WTC11 (cell line): ENCODE data around the gene ALDH8A1. TPM values are rescaled to one million over a fixed set of nuclear protein-coding genes. Genes with fewer than 3 reads are reported as not detected.

Experiments
- ATAC-seq: fragments of 200-7000 bp; cut with Tn5 transposase; 2 replicates; pipeline ENCODE4 v1.10.0; 2021; ENCODE audit warnings: mild to moderate bottlenecking, moderate library complexity
- CTCF ChIA-PET: fragments of 300-600 bp; sonication (Branson Sonifier 250); formaldehyde crosslinking; loops from one replicate; lab custom pipeline; 2021; ENCODE audit warnings: antibody characterized with exemption; lab: Charles Lee
- POLR2A ChIA-PET: fragments of 350-600 bp; sonication (Branson Sonifier 250); formaldehyde crosslinking; loops from one replicate; lab custom pipeline; 2021; ENCODE audit warnings: antibody characterized with exemption; lab: Charles Lee
- DNase-seq: peaks from one replicate; pipeline ENCODE4 v3.0.0; 2021; ENCODE audit warnings: low spot score
- H3K27ac Mint-ChIP-seq: 2 replicates; pipeline ENCODE4 v1.8.0; 2021; ENCODE audit warnings: mixed read lengths
- H3K27me3 Mint-ChIP-seq: 2 replicates; pipeline ENCODE4 v1.8.0; 2021; ENCODE audit warnings: low read depth, mild to moderate bottlenecking, moderate library complexity, mixed read lengths
- H3K36me3 Mint-ChIP-seq: 2 replicates; pipeline ENCODE4 v1.8.0; 2021; ENCODE audit warnings: mixed read lengths
- H3K4me1 Mint-ChIP-seq: 2 replicates; pipeline ENCODE4 v1.8.0; 2022; ENCODE audit warnings: mixed read lengths
- H3K4me3 Mint-ChIP-seq: 2 replicates; pipeline ENCODE4 v1.8.0; 2021; ENCODE audit warnings: mild to moderate bottlenecking, moderate library complexity, mixed read lengths
- H3K9me3 Mint-ChIP-seq: 2 replicates; pipeline ENCODE4 v1.8.0; 2021; ENCODE audit warnings: mixed read lengths
- ATF1 ChIP-seq: sonication (generic); formaldehyde crosslinking; IDR thresholded peaks from 2 replicates; pipeline ENCODE4 v1.8.1; 2023; ENCODE audit warnings: mild to moderate bottlenecking, moderate library complexity, missing genetic modification reagents
- CREB1 ChIP-seq: sonication (generic); formaldehyde crosslinking; IDR thresholded peaks from 2 replicates; pipeline ENCODE4 v1.8.0; 2023; ENCODE audit warnings: mild to moderate bottlenecking, missing genetic modification reagents
- CREM ChIP-seq: sonication (generic); formaldehyde crosslinking; IDR thresholded peaks from 2 replicates; pipeline ENCODE4 v1.8.1; 2022; ENCODE audit warnings: mild to moderate bottlenecking, missing genetic modification reagents, moderate library complexity
- ERG ChIP-seq: fragments of 250-450 bp; sonication (Bioruptor Pico); IDR thresholded peaks from 2 replicates; pipeline ENCODE4 v1.8.0; 2021; ENCODE audit warnings: mild to moderate bottlenecking
- FOXP1 ChIP-seq: sonication (generic); formaldehyde crosslinking; IDR thresholded peaks from 2 replicates; pipeline ENCODE4 v1.8.0; 2022; ENCODE audit warnings: missing genetic modification reagents, mild to moderate bottlenecking, moderate library complexity, borderline replicate concordance
- GTF2I ChIP-seq: fragments of 250-450 bp; sonication (Bioruptor Pico); conservative IDR thresholded peaks from 2 replicates; pipeline ENCODE4 v1.4.0; 2021; ENCODE audit warnings: mild to moderate bottlenecking
- HMGXB4 ChIP-seq: sonication (generic); formaldehyde crosslinking; IDR thresholded peaks from 2 replicates; pipeline ENCODE4 v1.8.1; 2023; ENCODE audit warnings: mild to moderate bottlenecking, moderate library complexity, missing genetic modification reagents
- NR2C2 ChIP-seq: sonication (generic); formaldehyde crosslinking; IDR thresholded peaks from 2 replicates; pipeline ENCODE4 v1.8.0; 2022; ENCODE audit warnings: mild to moderate bottlenecking, missing genetic modification reagents
- NR3C1 ChIP-seq: sonication (generic); formaldehyde crosslinking; conservative IDR thresholded peaks from 2 replicates; pipeline ENCODE4 v1.8.1; 2023; ENCODE audit warnings: low read depth, mild to moderate bottlenecking, missing genetic modification reagents
- RORB ChIP-seq: fragments of 250-450 bp; sonication (Bioruptor Pico); IDR thresholded peaks from 2 replicates; pipeline ENCODE4 v1.9.0; 2021; ENCODE audit warnings: mild to moderate bottlenecking
- SOX15 ChIP-seq: fragments of 250-450 bp; sonication (Bioruptor Pico); IDR thresholded peaks from 2 replicates; pipeline ENCODE4 v1.9.0; 2021; ENCODE audit warnings: mild to moderate bottlenecking
- TCF7 ChIP-seq: sonication (generic); formaldehyde crosslinking; IDR thresholded peaks from 2 replicates; pipeline ENCODE4 v1.8.0; 2022; ENCODE audit warnings: mild to moderate bottlenecking, low read depth, missing genetic modification reagents, moderate library complexity
- ZBTB21 ChIP-seq: sonication (generic); formaldehyde crosslinking; IDR thresholded peaks from 2 replicates; pipeline ENCODE4 v1.8.1; 2023; ENCODE audit warnings: mild to moderate bottlenecking, missing genetic modification reagents, borderline replicate concordance
- ZNF317 ChIP-seq: sonication (generic); formaldehyde crosslinking; IDR thresholded peaks from 2 replicates; pipeline ENCODE4 v1.8.1; 2023; ENCODE audit warnings: low read depth, mild to moderate bottlenecking, moderate library complexity, missing genetic modification reagents, borderline replicate concordance
- ZNF396 ChIP-seq: fragments of 250-450 bp; sonication (Bioruptor Pico); IDR thresholded peaks from 2 replicates; pipeline ENCODE4 v1.8.0; 2021; ENCODE audit warnings: mild to moderate bottlenecking, moderate library complexity, borderline replicate concordance
- total RNA-seq: library from RNA; stranded (reverse); gene quantifications from 3 replicates; pipeline ENCODE4 v1.2.3, GENCODE V29; 2021
- TF ChIP-seq, protein P1 (sequence below): sonication (generic); formaldehyde crosslinking; IDR thresholded peaks from 2 replicates; pipeline ENCODE4 v1.8.1; 2023; ENCODE audit warnings: mild to moderate bottlenecking, missing genetic modification reagents
- TF ChIP-seq, protein P2 (sequence below): fragments of 250-450 bp; sonication (Bioruptor Pico); IDR thresholded peaks from 2 replicates; pipeline ENCODE4 v1.9.0; 2021; ENCODE audit warnings: mild to moderate bottlenecking, borderline replicate concordance
- TF ChIP-seq, protein P3 (sequence below): sonication (generic); formaldehyde crosslinking; IDR thresholded peaks from 2 replicates; pipeline ENCODE4 v1.8.0; 2023; ENCODE audit warnings: missing genetic modification reagents, mild to moderate bottlenecking, borderline replicate concordance

The ALDH8A1 gene
- total RNA-seq, 1 experiment from 2014 or later: 0.17 TPM

- Mint-ChIP-seq H3K9me3 (peaks cover 4% of the 10 kb centered on the region), H3K36me3 (peaks cover 25% of the 10 kb centered on the region), H3K4me3 (no peak overlapping the region), H3K27ac (0 out of 2 replicates have a peak overlapping the region, but pooled peaks have one; percentile 6), H3K4me1 (no peaks in the 10 kb centered on the region)
- CTCF ChIA-PET: no interaction called here
- no peak for ATAC-seq
- TF ChIP-seq ZNF317 (no peak), NR2C2 (CRISPR knock-in tag) (no peak), RORB (CRISPR knock-in tag) (no peak), CREM (CRISPR knock-in tag) (no peak), ZNF396 (CRISPR knock-in tag) (no peak), GTF2I (CRISPR knock-in tag) (no peak), HMGXB4 (CRISPR knock-in tag) (no peak), ERG (no peak), SOX15 (no peak)
- TF ChIP-seq, protein P1, sequence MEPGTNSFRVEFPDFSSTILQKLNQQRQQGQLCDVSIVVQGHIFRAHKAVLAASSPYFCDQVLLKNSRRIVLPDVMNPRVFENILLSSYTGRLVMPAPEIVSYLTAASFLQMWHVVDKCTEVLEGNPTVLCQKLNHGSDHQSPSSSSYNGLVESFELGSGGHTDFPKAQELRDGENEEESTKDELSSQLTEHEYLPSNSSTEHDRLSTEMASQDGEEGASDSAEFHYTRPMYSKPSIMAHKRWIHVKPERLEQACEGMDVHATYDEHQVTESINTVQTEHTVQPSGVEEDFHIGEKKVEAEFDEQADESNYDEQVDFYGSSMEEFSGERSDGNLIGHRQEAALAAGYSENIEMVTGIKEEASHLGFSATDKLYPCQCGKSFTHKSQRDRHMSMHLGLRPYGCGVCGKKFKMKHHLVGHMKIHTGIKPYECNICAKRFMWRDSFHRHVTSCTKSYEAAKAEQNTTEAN (CRISPR knock-in tag): no peak
- TF ChIP-seq, protein P2, sequence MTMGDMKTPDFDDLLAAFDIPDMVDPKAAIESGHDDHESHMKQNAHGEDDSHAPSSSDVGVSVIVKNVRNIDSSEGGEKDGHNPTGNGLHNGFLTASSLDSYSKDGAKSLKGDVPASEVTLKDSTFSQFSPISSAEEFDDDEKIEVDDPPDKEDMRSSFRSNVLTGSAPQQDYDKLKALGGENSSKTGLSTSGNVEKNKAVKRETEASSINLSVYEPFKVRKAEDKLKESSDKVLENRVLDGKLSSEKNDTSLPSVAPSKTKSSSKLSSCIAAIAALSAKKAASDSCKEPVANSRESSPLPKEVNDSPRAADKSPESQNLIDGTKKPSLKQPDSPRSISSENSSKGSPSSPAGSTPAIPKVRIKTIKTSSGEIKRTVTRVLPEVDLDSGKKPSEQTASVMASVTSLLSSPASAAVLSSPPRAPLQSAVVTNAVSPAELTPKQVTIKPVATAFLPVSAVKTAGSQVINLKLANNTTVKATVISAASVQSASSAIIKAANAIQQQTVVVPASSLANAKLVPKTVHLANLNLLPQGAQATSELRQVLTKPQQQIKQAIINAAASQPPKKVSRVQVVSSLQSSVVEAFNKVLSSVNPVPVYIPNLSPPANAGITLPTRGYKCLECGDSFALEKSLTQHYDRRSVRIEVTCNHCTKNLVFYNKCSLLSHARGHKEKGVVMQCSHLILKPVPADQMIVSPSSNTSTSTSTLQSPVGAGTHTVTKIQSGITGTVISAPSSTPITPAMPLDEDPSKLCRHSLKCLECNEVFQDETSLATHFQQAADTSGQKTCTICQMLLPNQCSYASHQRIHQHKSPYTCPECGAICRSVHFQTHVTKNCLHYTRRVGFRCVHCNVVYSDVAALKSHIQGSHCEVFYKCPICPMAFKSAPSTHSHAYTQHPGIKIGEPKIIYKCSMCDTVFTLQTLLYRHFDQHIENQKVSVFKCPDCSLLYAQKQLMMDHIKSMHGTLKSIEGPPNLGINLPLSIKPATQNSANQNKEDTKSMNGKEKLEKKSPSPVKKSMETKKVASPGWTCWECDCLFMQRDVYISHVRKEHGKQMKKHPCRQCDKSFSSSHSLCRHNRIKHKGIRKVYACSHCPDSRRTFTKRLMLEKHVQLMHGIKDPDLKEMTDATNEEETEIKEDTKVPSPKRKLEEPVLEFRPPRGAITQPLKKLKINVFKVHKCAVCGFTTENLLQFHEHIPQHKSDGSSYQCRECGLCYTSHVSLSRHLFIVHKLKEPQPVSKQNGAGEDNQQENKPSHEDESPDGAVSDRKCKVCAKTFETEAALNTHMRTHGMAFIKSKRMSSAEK (CRISPR knock-in tag): no peak
- TF ChIP-seq, protein P3, sequence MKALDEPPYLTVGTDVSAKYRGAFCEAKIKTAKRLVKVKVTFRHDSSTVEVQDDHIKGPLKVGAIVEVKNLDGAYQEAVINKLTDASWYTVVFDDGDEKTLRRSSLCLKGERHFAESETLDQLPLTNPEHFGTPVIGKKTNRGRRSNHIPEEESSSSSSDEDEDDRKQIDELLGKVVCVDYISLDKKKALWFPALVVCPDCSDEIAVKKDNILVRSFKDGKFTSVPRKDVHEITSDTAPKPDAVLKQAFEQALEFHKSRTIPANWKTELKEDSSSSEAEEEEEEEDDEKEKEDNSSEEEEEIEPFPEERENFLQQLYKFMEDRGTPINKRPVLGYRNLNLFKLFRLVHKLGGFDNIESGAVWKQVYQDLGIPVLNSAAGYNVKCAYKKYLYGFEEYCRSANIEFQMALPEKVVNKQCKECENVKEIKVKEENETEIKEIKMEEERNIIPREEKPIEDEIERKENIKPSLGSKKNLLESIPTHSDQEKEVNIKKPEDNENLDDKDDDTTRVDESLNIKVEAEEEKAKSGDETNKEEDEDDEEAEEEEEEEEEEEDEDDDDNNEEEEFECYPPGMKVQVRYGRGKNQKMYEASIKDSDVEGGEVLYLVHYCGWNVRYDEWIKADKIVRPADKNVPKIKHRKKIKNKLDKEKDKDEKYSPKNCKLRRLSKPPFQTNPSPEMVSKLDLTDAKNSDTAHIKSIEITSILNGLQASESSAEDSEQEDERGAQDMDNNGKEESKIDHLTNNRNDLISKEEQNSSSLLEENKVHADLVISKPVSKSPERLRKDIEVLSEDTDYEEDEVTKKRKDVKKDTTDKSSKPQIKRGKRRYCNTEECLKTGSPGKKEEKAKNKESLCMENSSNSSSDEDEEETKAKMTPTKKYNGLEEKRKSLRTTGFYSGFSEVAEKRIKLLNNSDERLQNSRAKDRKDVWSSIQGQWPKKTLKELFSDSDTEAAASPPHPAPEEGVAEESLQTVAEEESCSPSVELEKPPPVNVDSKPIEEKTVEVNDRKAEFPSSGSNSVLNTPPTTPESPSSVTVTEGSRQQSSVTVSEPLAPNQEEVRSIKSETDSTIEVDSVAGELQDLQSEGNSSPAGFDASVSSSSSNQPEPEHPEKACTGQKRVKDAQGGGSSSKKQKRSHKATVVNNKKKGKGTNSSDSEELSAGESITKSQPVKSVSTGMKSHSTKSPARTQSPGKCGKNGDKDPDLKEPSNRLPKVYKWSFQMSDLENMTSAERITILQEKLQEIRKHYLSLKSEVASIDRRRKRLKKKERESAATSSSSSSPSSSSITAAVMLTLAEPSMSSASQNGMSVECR (CRISPR knock-in tag): no peak
- TF ChIP-seq, all 79 proteins: peak for 0
- POLR2A ChIA-PET: no interaction called here
- no peak for DNase-seq
- H3K27me3 Mint-ChIP-seq: no peaks in the 10 kb centered on the region
Observed at GRCh38 chr6:134962421-134962820, 12.5 kb upstream of the ALDH8A1 start.

DNA sequence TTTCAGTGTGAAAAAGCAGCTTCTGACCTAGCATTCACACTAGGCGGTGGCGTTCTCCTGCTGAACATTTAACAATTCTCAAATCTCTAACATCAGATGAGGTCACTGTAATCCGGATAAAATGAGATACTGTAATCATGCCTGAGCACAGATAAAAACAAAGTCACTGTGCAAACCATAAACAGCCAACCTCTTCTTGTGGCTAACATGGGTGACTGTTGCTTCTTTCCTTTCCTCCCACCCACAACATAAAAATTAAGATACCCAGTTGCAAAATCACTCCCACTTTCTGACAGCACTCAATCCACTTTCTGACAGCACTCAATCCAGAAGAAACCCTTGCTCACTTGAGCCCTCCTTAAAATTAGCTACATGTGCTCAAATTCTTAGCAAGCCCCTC lies 11.5 kb upstream of the ALDH8A1 start:
- ATAC-seq (no peak), DNase-seq (no peak)
- ChIA-PET CTCF (no interaction called here), POLR2A (no interaction called here)
- H3K27ac Mint-ChIP-seq: no peak overlapping the region
- no peaks in the 10 kb centered on the region for H3K4me1 Mint-ChIP-seq
- H3K4me3 Mint-ChIP-seq: no peak overlapping the region
- peaks cover 25% of the 10 kb centered on the region for H3K36me3 Mint-ChIP-seq
- peaks cover 4% of the 10 kb centered on the region for H3K9me3 Mint-ChIP-seq
- no peaks in the 10 kb centered on the region for H3K27me3 Mint-ChIP-seq
- no peak for TF ChIP-seq ATF1 (CRISPR knock-in tag)
- TF ChIP-seq TCF7 (CRISPR knock-in tag): no peak
- TF ChIP-seq ZBTB21 (CRISPR knock-in tag): no peak
- no peak for TF ChIP-seq FOXP1 (CRISPR knock-in tag)
- TF ChIP-seq NR3C1 (CRISPR knock-in tag): no peak
- TF ChIP-seq, protein P3 (CRISPR knock-in tag): no peak
- no peak for TF ChIP-seq CREB1 (CRISPR knock-in tag)
